HepG2 (cell line): ENCODE measurements around the gene RRAS2. TPM values are rescaled to one million over a fixed set of nuclear protein-coding genes. Genes with fewer than 3 reads are reported as not detected.

Source experiments
- ATAC-seq: fragments of 200-7000 bp; cut with Tn5 transposase; 3 replicates; pipeline ENCODE4 v1.9.1; 2020; ENCODE audit warnings: mild to moderate bottlenecking, moderate library complexity
- BruUV-seq: library from RNA; stranded (reverse); fragments of 400-500 nt; replicated peaks from 2 replicates; lab custom pipeline; 2021; lab: Mats Ljungman, UMichigan
- CTCF ChIA-PET: fragments of 300-600 bp; formaldehyde crosslinking; extraction: SDS; loops from one replicate; lab custom pipeline; 2021; ENCODE audit warnings: low total read pairs, inconsistent platforms, low intra/inter-chr PET ratio; lab: Yijun Ruan, JAX
- POLR2A ChIA-PET: fragments of 350-600 bp; sonication (Branson Sonifier 250); formaldehyde crosslinking; loops from one replicate; lab custom pipeline; 2020; ENCODE audit warnings: antibody characterized with exemption, inconsistent platforms; lab: Yijun Ruan, JAX
- DNase-seq: peaks from one replicate; pipeline ENCODE4 v3.0.0-alpha.2; 2015; ENCODE audit warnings: low spot score
- FAIRE-seq: peaks from 3 replicates; lab custom pipeline; 2011; peaks lifted over from hg19 to GRCh38; lab: Jason Lieb, UNC
- H2AFZ ChIP-seq: one replicate; pipeline ENCODE4 v1.6.1; 2011; ENCODE audit warnings: low read length, inconsistent platforms
- H3K27ac ChIP-seq: fragments of 300-600 bp; 3 replicates; pipeline ENCODE4 v1.8.0; 2011; ENCODE audit warnings: mixed run types, mild to moderate bottlenecking, mixed read lengths, low read length, inconsistent platforms; ENCODE audit not compliant: insufficient read depth; ENCODE audit errors: extremely low read length
- H3K27me3 ChIP-seq, 2 experiments: fragments of 200-600 bp in 1 of 2; 2 replicates in 1 of 2; 3 replicates in 1 of 2; pipeline versions ENCODE4 v1.6.0 to v1.8.0; 2011; ENCODE audit warnings: low read length in 2 of 2, mild to moderate bottlenecking in 2 of 2, moderate library complexity in 2 of 2, inconsistent platforms in 1 of 2; ENCODE audit not compliant: insufficient read depth in 2 of 2, control insufficient read depth in 1 of 2
- H3K36me3 ChIP-seq, 2 experiments: fragments of 200-600 bp in 1 of 2; replicated peaks in 1 of 2; 2 replicates in 1 of 2; 3 replicates in 1 of 2; pipeline versions ENCODE4 v1.5.1 to v1.8.0; 2011; ENCODE audit warnings: low read length in 2 of 2, inconsistent platforms in 1 of 2; ENCODE audit not compliant: insufficient read depth in 2 of 2, control insufficient read depth in 1 of 2
- H3K4me1 ChIP-seq: 2 replicates; pipeline ENCODE4 v1.5.1; 2012; ENCODE audit warnings: low read length, inconsistent platforms; ENCODE audit not compliant: insufficient read depth
- H3K4me2 ChIP-seq: 2 replicates; pipeline ENCODE4 v1.6.0; 2011; ENCODE audit warnings: low read depth, low read length, inconsistent platforms
- H3K4me3 ChIP-seq, 3 experiments: fragments of 200-600 bp in 1 of 3; sonication (generic), shearing (Covaris generic) in 1 of 3; replicated peaks in 1 of 3; 2 replicates each; pipeline ENCODE4 v1.5.1; 2011 to 2016; ENCODE audit warnings: low read length in 3 of 3, inconsistent platforms in 2 of 3, low read depth in 2 of 3, mild to moderate bottlenecking in 2 of 3, control low read depth in 1 of 3, mixed read lengths in 1 of 3; ENCODE audit not compliant: insufficient read depth in 1 of 3
- H3K79me2 ChIP-seq: one replicate; pipeline ENCODE4 v1.6.1; 2011; ENCODE audit warnings: low read length, inconsistent platforms; ENCODE audit not compliant: insufficient read depth
- H3K9ac ChIP-seq: 2 replicates; pipeline ENCODE4 v1.6.0; 2011; ENCODE audit warnings: mild to moderate bottlenecking, low read depth, low read length, inconsistent platforms; ENCODE audit not compliant: insufficient read depth
- H3K9me3 ChIP-seq: 2 replicates; pipeline ENCODE4 v1.5.1; 2012; ENCODE audit warnings: mild to moderate bottlenecking, low read length
- H4K20me1 ChIP-seq: 2 replicates; pipeline ENCODE4 v1.6.0; 2011; ENCODE audit warnings: inconsistent platforms, mild to moderate bottlenecking, low read length, moderate library complexity; ENCODE audit not compliant: insufficient read depth
- ATF7 ChIP-seq, 2 experiments: fragments of 450-650 bp in 1 of 2; sonication (generic) in 1 of 2; formaldehyde crosslinking in 1 of 2; IDR thresholded peaks; 2 replicates each; pipeline versions ENCODE4 v1.4.0 to v1.6.1; 2016 to 2020; ENCODE audit warnings: antibody characterized with exemption in 1 of 2, mild to moderate bottlenecking in 1 of 2, missing genetic modification reagents in 1 of 2
- ERF ChIP-seq: IDR thresholded peaks from 2 replicates; pipeline ENCODE4 v1.6.1; 2018; ENCODE audit warnings: missing biosample characterization, missing genetic modification reagents
- KDM5A ChIP-seq: fragments of 200-600 bp; sonication (generic); IDR thresholded peaks from 2 replicates; pipeline ENCODE4 v1.7.0; 2018; ENCODE audit warnings: antibody characterized with exemption, mild to moderate bottlenecking, low read length, borderline replicate concordance
- MLLT10 ChIP-seq: sonication (generic); formaldehyde crosslinking; IDR thresholded peaks from 2 replicates; pipeline ENCODE4 v1.4.0; 2020; ENCODE audit warnings: missing genetic modification reagents
- NR2F1 ChIP-seq, 2 experiments: fragments of 450-650 bp in 1 of 2; formaldehyde crosslinking in 1 of 2; IDR thresholded peaks; 2 replicates each; pipeline versions ENCODE4 v1.5.0 to v1.6.1; 2016 to 2020; ENCODE audit warnings: mild to moderate bottlenecking in 1 of 2, missing compliant biosample characterization in 1 of 2, missing genetic modification reagents in 1 of 2, moderate library complexity in 1 of 2
- POLR2AphosphoS5 ChIP-seq: IDR thresholded peaks from 2 replicates; pipeline ENCODE4 v1.6.1; 2012; ENCODE audit warnings: low read depth, low read length
- RARG ChIP-seq: sonication (generic); formaldehyde crosslinking; IDR thresholded peaks from 2 replicates; pipeline ENCODE4 v1.4.0; 2020; ENCODE audit warnings: low read depth, mild to moderate bottlenecking, missing genetic modification reagents
- SRSF1 ChIP-seq: fragments of 200-400 bp; formaldehyde crosslinking; optimal IDR thresholded peaks from 2 replicates; pipeline ENCODE3; 2017; ENCODE audit warnings: mild to moderate bottlenecking, low read depth, low read length, moderate library complexity
- YEATS4 ChIP-seq: sonication (generic); formaldehyde crosslinking; IDR thresholded peaks from 2 replicates; pipeline ENCODE4 v1.4.0; 2020; ENCODE audit warnings: missing genetic modification reagents, borderline replicate concordance
- ZFAT ChIP-seq: sonication (generic); formaldehyde crosslinking; conservative IDR thresholded peaks from 2 replicates; pipeline ENCODE4 v1.8.1; 2023; ENCODE audit warnings: missing genetic modification reagents, inconsistent platforms
- ZMYM2 ChIP-seq: sonication (generic); formaldehyde crosslinking; IDR thresholded peaks from 2 replicates; pipeline ENCODE4 v1.8.0; 2022; ENCODE audit warnings: mild to moderate bottlenecking, missing genetic modification reagents
- ZNF646 ChIP-seq: sonication (generic); formaldehyde crosslinking; IDR thresholded peaks from 2 replicates; pipeline ENCODE4 v1.9.0; 2021; ENCODE audit warnings: mild to moderate bottlenecking, missing genetic modification reagents
- ZNF75D ChIP-seq: sonication (generic); formaldehyde crosslinking; IDR thresholded peaks from 2 replicates; pipeline ENCODE4 v1.8.1; 2023; ENCODE audit warnings: missing genetic modification reagents, mild to moderate bottlenecking, borderline replicate concordance
- WGBS: methylation state at CpG from one replicate; pipeline ENCODE4 v1.1.6; 2017; ENCODE audit warnings: low lambda C conversion rate; 5-methylcytosine and 5-hydroxymethylcytosine counted together
- in situ Hi-C: cut with HindIII; loops from 2 replicates; pipeline ENCODE4 v1.10.0; 2017; ENCODE audit warnings: low pct_unique_long_range_greater_than_20kb; ENCODE audit not compliant: extremely low pct_ligation_motif_present
- intact Hi-C: fragments of 100-400 bp; cut with micrococcal nuclease; formaldehyde crosslinking; loops from one replicate; pipeline ENCODE4 v1.10.0; 2022; ENCODE audit not compliant: unreplicated experiment
- polyA plus RNA-seq, 8 experiments: library from polyadenylated mRNA; depleted of rRNA in 3 of 8; stranded (reverse) in 7 of 8; unstranded in 1 of 8; fragments of >200 nt; fragmentation: Illumina TruSeq in 4 of 8; extraction: Trizol in 4 of 8; gene quantifications; 2 replicates each; pipeline versions ENCODE4 v1.2.1 to v1.2.3, GENCODE V29; 2011 to 2016; ENCODE audit warnings: low read depth in 4 of 8, missing spikeins in 1 of 8, mixed read lengths in 1 of 8; ENCODE audit not compliant: insufficient read depth in 1 of 8
- total RNA-seq, 5 experiments: library from RNA; depleted of rRNA; stranded (reverse); fragments of >200 nt; fragmentation: Illumina TruSeq; extraction: Trizol; gene quantifications; 2 replicates each; pipeline ENCODE4 v1.2.3, GENCODE V29; 2016; ENCODE audit warnings: low read depth in 1 of 5

The RRAS2 gene
- total and polyA plus RNA-seq, 2 of the 13 experiments (the other 11 are each of a cell fraction or from before 2014, with no cell fraction given), result 19.0 to 44.1 TPM

- ChIA-PET POLR2A (no interaction called here), CTCF (no interaction called here)
- Histone ChIP-seq H3K27ac (no peak overlapping the region), H4K20me1 (no peaks in the 10 kb centered on the region), H3K79me2 (peaks cover 45% of the 10 kb centered on the region), H3K27me3 (no peaks in the 10 kb centered on the region), H3K4me3 (no peak overlapping the region), H2AFZ (no peak overlapping the region), H3K9me3 (no peaks in the 10 kb centered on the region), H3K9ac (no peak overlapping the region), H3K4me1 (peaks cover 13% of the 10 kb centered on the region)
- intact Hi-C loops (no loop called here), in situ Hi-C loops (no loop called here)
- no peak for ATAC-seq
- no TSS peak for BruUV-seq
- no peak for FAIRE-seq
- WGBS, result 92% methylated on average over 2 of the region's 2 CpGs
- TF ChIP-seq SRSF1 (no peak), MLLT10 (CRISPR knock-in tag) (no peak), KDM5A (no peak)
- TF ChIP-seq, all 625 proteins: peak for 0
- H3K36me3 ChIP-seq, result no peaks in the 10 kb centered on the region
- DNase-seq, result no peak
- no peak overlapping the region for H3K4me2 ChIP-seq
These were observed 29.3 kb downstream of the RRAS2 start for GRCh38 chr11:14329702-14330101.

DNA sequence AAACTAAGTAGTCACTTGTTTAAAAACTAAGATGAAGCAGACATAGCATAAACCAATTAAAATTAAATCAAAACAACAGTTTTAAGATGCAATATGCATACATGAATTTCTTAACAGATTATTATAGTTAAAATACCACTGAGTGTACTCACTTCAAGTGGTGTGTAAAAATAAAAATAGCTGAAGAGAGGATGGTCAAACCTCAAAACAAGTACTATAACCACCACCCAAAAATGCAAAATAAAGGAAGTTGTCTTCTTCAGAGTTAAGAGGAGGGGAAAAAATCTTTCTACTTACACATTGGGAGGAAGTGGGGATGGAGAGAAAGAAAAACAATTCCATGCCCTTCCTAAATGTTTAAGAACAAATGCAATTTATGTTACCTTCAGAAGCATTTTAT, 31.9 kb downstream of the RRAS2 start:
- intact Hi-C loops, result no loop called here
- no TSS peak for BruUV-seq
- H3K27ac ChIP-seq, result no peak overlapping the region
- peaks cover 38% of the 10 kb centered on the region for H3K79me2 ChIP-seq
- no peak overlapping the region for H3K4me3 ChIP-seq
- in situ Hi-C loops, result no loop called here
- no peaks in the 10 kb centered on the region for H3K9me3 ChIP-seq
- ChIA-PET POLR2A (no interaction called here), CTCF (no interaction called here)
- H3K36me3 ChIP-seq, result no peaks in the 10 kb centered on the region
- no peak overlapping the region for H2AFZ ChIP-seq
- FAIRE-seq (no peak), ATAC-seq (no peak), DNase-seq (no peak)
- peaks cover 11% of the 10 kb centered on the region for H3K4me1 ChIP-seq
- no peak overlapping the region for H3K4me2 ChIP-seq
- H3K9ac ChIP-seq, result no peak overlapping the region
- no peaks in the 10 kb centered on the region; a peak in 1 of 5 replicates for H3K27me3 ChIP-seq
- no peaks in the 10 kb centered on the region for H4K20me1 ChIP-seq
- TF ChIP-seq ZNF75D (CRISPR knock-in tag) (no peak), ZFAT (CRISPR knock-in tag) (no peak), ATF7 (IDR thresholded peaks at IDR 0.05) (no peak), ATF7 (CRISPR knock-in tag; IDR thresholded peaks at IDR 0.05) (no peak), RARG (CRISPR knock-in tag) (no peak), ERF (CRISPR knock-in tag) (no peak), POLR2AphosphoS5 (no peak), ZMYM2 (CRISPR knock-in tag) (no peak), NR2F1 (CRISPR knock-in tag; IDR thresholded peaks at IDR 0.05) (no peak), YEATS4 (CRISPR knock-in tag) (no peak), ZNF646 (CRISPR knock-in tag) (no peak)
